Measurements from ENCODE around the gene KCTD20.

GRCh38 chr6:36526066-36526465 lies 83.3 kb downstream of the KCTD20 start:
- TF ChIP-seq CTCF (conservative IDR thresholded peaks at IDR 0.05) (no peak), ZFX (IDR thresholded peaks at IDR 0.05) (no peak)
